Stomach (tissue), 4 donors: Measurements from ENCODE around the gene MPC2.

Experiments
- CTCF ChIP-seq, 7 experiments: fragments of 450-650 bp in 4 of 7; fragments of 200-600 bp in 3 of 7; sonication (generic) in 3 of 7; IDR thresholded peaks; one replicate each; pipeline ENCODE4 v1.5.1; 2016 to 2019; ENCODE audit warnings: antibody characterized with exemption in 7 of 7, control low read depth in 2 of 7, mild to moderate bottlenecking in 1 of 7
- EP300 ChIP-seq: sonication (generic); formaldehyde crosslinking; IDR thresholded peaks from one replicate; pipeline ENCODE4 v1.6.1; 2017; ENCODE audit warnings: antibody characterized with exemption
- POLR2A ChIP-seq, 4 donors: fragments of 450-650 bp; IDR thresholded peaks; one replicate each; pipeline ENCODE4 v1.6.1; 2016; ENCODE audit warnings: antibody characterized with exemption in 4 of 4, control low read depth in 2 of 4, mild to moderate bottlenecking in 1 of 4, moderate library complexity in 1 of 4
- POLR2AphosphoS5 ChIP-seq, 3 donors: sonication (generic); formaldehyde crosslinking; IDR thresholded peaks; one replicate each; pipeline ENCODE4 v1.6.1; 2016; ENCODE audit warnings: antibody characterized with exemption in 3 of 3

- TF ChIP-seq CTCF (IDR thresholded peaks at IDR 0.05), result no peak
- no peak for TF ChIP-seq EP300
- TF ChIP-seq POLR2A (IDR thresholded peaks at IDR 0.05), result no peak
- no peak for TF ChIP-seq POLR2AphosphoS5 (IDR thresholded peaks at IDR 0.05)
Observed at GRCh38 chr1:167955915-167956314, 19.0 kb upstream of the MPC2 start.
